DMS153 (cell line): ENCODE data around the gene SVEP1.
"Not testable (repeated sequence)": the region's sequence is repeated elsewhere in the genome, so short reads cannot be mapped to it uniquely, and the experiment has no call there.

ENCODE experiments used
- DNase-seq: peaks from one replicate; lab custom pipeline; 2025; lab: John Stamatoyannopoulos, UW

The SVEP1 gene

GRCh38 chr9:110444911-110445310 lies 134.6 kb downstream of the SVEP1 start:
- DNase-seq = no peak

GRCh38 chr9:110443866-110444220 lies 135.7 kb downstream of the SVEP1 start:
- DNase-seq = no peak

- DNase-seq = peak; percentile 51
These were observed 136.2 kb downstream of the SVEP1 start for GRCh38 chr9:110443146-110443865.

DNA sequence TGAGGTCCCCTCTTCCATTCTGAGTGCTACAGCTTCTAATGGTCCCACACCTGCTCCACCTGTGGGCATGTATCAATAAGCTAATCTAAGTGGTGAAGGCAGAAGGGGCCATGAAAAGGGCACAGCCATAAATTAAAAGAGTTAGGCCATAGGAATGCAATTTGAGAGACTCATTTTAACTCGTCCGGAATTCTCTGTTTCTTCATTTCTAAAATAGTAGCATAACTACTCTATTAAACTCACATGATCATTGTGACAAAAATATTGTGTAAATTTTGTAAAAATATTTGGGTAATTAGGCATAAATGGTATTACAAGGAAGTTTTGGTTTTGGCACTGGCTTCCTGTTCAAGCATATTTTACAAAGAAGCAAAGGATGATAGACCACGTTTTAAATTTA lies 138.7 kb downstream of the SVEP1 start:
- no peak for DNase-seq

GRCh38 chr9:110440172-110440571 lies 139.4 kb downstream of the SVEP1 start:
- DNase-seq = no peak

GRCh38 chr9:110432253-110432652 lies 147.3 kb downstream of the SVEP1 start:
- DNase-seq = no peak

DNA sequence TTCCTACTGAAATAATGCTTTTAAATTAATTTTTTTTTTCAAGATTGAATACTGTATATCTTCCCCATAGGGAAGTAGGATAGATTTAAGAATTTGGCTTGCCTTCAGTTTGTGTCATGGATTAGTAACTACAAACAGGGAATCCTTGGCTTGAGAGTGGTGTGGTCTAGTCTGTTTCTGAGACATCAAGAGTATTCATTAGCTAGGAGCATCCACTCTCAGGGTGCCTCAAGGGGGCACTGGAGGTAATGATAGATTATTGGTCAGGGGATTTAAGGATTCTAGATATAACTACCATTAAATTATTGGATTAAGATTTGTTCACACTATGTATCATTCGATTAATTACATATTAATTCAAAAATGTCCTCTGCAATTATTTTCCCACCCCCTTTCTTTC lies 150.1 kb downstream of the SVEP1 start:
- DNase-seq = no peak

DNA sequence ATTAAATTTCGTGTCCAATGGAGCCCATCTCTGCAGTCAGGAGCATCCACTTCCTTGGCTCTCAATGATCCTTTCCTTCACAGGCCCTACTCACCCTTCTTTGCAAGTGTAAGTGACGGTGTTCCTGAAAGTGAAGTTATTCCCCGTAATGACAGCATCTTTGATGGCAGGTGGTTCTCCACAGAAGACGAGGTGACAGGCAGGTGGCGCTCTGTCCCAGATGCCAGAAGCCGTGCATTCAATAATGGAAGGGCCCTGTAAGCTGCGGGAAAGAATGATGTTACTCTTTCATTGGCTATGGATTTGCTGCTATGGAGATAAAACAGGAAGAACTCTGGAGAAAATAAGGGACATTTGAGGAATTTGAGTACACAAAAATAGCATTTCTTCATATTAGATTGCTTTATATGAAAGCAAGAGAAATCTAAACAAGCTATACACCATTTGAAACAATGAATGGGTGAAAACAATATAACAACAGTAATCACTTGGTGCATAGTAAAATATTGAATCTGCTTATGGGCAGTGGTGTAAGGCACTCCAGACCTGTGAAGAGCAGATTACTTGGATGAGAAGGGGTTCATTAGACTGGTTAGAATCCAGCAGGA lies 151.9 kb downstream of the SVEP1 start:
- DNase-seq = no peak

GRCh38 chr9:110426052-110426709 lies 153.4 kb downstream of the SVEP1 start:
- no peak for DNase-seq

DNA sequence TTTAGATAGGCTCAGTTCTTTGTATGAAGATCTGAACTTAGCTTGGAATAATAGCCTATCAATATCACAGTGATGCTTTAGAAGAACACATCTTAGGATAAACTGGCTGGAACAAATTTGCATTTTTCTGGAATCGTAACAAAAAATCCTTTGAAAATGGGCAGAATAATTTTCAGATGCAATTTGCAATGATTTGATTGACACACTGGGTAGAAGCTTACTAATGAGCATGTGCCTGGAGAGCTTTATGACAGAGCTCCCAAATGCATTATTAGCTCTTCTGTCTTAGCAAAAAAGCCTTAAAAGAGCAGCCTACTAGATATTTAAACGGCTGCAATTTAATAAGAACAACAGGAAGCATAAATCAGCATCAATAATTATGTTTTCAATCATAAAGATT lies 165.1 kb downstream of the SVEP1 start:
- DNase-seq = no peak

GRCh38 chr9:110410961-110411360 lies 168.6 kb downstream of the SVEP1 start:
- DNase-seq = no peak

DNA sequence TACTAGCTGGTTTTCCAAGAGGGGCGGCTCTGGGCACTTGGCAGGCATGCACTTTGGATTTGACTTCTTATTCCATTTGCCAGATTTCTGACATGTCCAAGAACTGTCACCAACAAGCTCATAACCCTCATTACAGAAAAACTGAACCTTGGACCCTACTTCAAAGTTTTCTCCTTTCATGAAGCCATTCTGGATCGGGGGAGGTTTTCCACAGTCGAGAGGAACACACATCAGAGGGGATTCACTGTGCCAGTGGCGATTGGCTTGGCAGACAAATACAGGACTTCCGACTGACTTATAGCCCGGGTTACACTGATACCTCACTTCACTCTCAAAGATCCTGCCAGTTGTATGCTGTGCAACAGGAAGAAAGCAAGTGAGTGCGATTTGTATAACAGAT lies 170.9 kb downstream of the SVEP1 start:
- no peak for DNase-seq

- DNase-seq = no peak
These were observed 173.6 kb downstream of the SVEP1 start for GRCh38 chr9:110405858-110406443.

DNA sequence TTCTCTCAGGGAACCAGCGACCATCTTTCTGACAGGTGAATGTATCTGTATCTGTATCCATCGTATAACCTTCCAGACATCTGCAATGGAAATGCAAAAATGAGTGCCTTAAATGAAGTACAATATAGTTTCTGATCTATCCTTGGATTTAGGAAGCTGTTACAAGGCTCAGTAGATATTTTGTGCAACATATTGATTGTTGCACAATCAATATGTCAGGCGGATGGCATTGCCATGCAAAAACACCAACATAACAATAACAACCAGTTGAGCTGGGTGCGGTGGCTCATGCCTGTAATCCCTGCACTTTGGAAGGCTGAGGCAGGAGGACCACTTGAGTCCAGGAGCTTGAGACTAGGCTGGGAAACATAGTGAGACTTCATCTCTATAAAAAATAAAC lies 175.1 kb downstream of the SVEP1 start:
- no peak for DNase-seq

- DNase-seq = no peak
These were observed 179.6 kb downstream of the SVEP1 start for GRCh38 chr9:110399983-110400382.

GRCh38 chr9:110398992-110399391 lies 180.5 kb downstream of the SVEP1 start:
- not testable (repeated sequence) for DNase-seq

GRCh38 chr9:110391826-110392485 lies 187.6 kb downstream of the SVEP1 start:
- no peak for DNase-seq

GRCh38 chr9:110389148-110389750 lies 190.3 kb downstream of the SVEP1 start:
- DNase-seq = no peak

- no peak for DNase-seq
These were observed 196.1 kb downstream of the SVEP1 start for GRCh38 chr9:110383491-110383890.

DNA sequence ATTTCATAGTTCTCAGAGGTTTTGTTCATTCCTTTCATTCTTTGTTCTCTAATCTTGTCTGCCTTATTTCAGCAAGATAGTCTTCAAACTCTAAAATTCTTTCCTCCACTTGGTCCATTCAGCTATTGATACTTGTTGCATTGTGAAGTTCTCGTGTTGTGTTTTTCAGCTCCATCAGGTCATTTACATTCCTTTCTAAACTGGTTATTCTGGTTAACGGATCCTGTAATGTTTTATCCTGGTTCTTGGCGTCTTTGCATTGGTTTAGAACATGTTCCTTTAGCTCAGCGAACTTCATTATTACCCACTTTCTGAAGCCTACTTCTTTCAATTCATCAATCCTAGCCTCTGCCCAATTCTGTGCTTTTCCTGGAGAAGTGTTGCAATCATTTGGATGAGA lies 196.8 kb downstream of the SVEP1 start:
- DNase-seq = no peak

DNA sequence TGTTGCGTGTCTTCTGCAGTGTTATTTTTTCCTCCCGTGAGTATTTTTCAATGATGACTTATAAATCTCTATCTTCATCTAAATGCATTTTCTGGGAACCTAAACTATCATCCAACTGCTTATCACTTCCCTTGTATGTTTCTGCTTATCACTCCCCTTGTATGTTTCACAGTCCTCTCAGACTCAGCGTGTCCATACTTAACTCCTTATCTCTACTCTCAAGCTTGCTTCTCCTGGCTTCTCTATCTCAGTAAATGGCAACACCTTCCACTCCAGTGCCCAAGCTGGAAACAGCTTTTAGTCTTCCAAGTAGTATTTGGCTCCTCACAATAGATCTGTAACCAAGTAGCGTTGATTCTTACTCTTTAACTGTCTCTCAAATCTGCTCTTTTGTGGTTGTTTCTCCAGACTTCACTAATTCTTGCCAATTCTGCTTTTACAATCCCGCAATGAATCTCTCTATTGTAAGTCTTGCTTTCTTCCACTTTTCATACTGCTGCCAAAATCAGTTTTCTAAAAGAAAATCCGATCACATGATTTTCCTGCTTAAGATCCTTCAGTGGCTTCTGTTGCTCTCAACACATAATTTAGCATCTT lies 208.0 kb downstream of the SVEP1 start:
- no peak for DNase-seq

GRCh38 chr9:110370315-110370714 lies 209.2 kb downstream of the SVEP1 start:
- DNase-seq = no peak
